Neural progenitor cell (in vitro differentiated cells): ENCODE data around the gene ENO3. TPM values are rescaled to one million over a fixed set of nuclear protein-coding genes. Genes with fewer than 3 reads are reported as not detected.

Source experiments
- DNase-seq: peaks from one replicate; pipeline ENCODE4 v3.0.0-alpha.2; 2016; ENCODE audit warnings: low spot score
- H2AFZ ChIP-seq: fragments of 200-600 bp; sonication (generic); replicated peaks from 2 replicates; pipeline ENCODE4 v1.6.1; 2016; ENCODE audit warnings: antibody characterized with exemption
- H3F3A ChIP-seq: fragments of 200-600 bp; sonication (generic); 2 replicates; pipeline ENCODE4 v1.6.1; 2016; ENCODE audit warnings: antibody characterized with exemption, low read depth
- H3K27ac ChIP-seq: fragments of 200-600 bp; sonication (generic); 2 replicates; pipeline ENCODE4 v1.5.1; 2016; ENCODE audit warnings: mild to moderate bottlenecking
- H3K27me3 ChIP-seq: fragments of 200-600 bp; sonication (generic); 2 replicates; pipeline ENCODE4 v1.6.1; 2016; ENCODE audit warnings: mild to moderate bottlenecking, moderate library complexity
- H3K36me3 ChIP-seq: fragments of 200-600 bp; sonication (generic); 2 replicates; pipeline ENCODE4 v1.5.1; 2016
- H3K4me1 ChIP-seq: fragments of 200-600 bp; sonication (generic); 2 replicates; pipeline ENCODE4 v1.6.1; 2016; ENCODE audit warnings: mixed run types
- H3K4me2 ChIP-seq: fragments of 200-600 bp; sonication (generic); 2 replicates; pipeline ENCODE4 v1.6.1; 2016
- H3K4me3 ChIP-seq: fragments of 200-600 bp; sonication (generic); 2 replicates; pipeline ENCODE4 v1.5.1; 2016
- H3K79me2 ChIP-seq: fragments of 200-600 bp; sonication (generic); 2 replicates; pipeline ENCODE4 v1.6.1; 2016; ENCODE audit warnings: low read depth
- H3K9ac ChIP-seq: fragments of 200-600 bp; sonication (generic); 2 replicates; pipeline ENCODE4 v1.6.1; 2016
- H3K9me3 ChIP-seq: fragments of 200-600 bp; sonication (generic); 2 replicates; pipeline ENCODE4 v1.5.1; 2016; ENCODE audit warnings: low read depth
- H4K20me1 ChIP-seq: fragments of 200-600 bp; sonication (generic); 2 replicates; pipeline ENCODE4 v1.6.1; 2016; ENCODE audit warnings: low read depth
- H3K27ac Mint-ChIP-seq: 3 replicates; pipeline ENCODE4 v1.8.0; 2021; ENCODE audit warnings: mixed read lengths
- H3K27me3 Mint-ChIP-seq: 2 replicates; pipeline ENCODE4 v1.8.0; 2022; ENCODE audit warnings: low read depth, mild to moderate bottlenecking, inconsistent platforms, moderate library complexity, mixed read lengths; ENCODE audit not compliant: insufficient read depth
- H3K36me3 Mint-ChIP-seq: 3 replicates; pipeline ENCODE4 v1.8.0; 2021; ENCODE audit warnings: mixed read lengths
- H3K4me1 Mint-ChIP-seq: 3 replicates; pipeline ENCODE4 v1.8.0; 2021; ENCODE audit warnings: mixed read lengths
- H3K4me3 Mint-ChIP-seq: 3 replicates; pipeline ENCODE4 v1.8.0; 2021; ENCODE audit warnings: mild to moderate bottlenecking, moderate library complexity, mixed read lengths
- H3K9me3 Mint-ChIP-seq: 3 replicates; pipeline ENCODE4 v1.8.0; 2020; ENCODE audit warnings: mixed read lengths
- EZH2 ChIP-seq: fragments of 200-600 bp; sonication (generic); IDR thresholded peaks from 2 replicates; pipeline ENCODE4 v1.6.1; 2017; ENCODE audit warnings: antibody characterized with exemption, mild to moderate bottlenecking, moderate library complexity
- EZH2phosphoT487 ChIP-seq: fragments of 200-600 bp; sonication (generic); IDR thresholded peaks from 2 replicates; pipeline ENCODE4 v1.6.1; 2017; ENCODE audit warnings: antibody characterized with exemption
- total RNA-seq: library from RNA; depleted of rRNA; stranded (reverse); fragments of >200 nt; gene quantifications from 2 replicates; pipeline ENCODE4 v1.2.3, GENCODE V29; 2015; ENCODE audit warnings: low replicate concordance
- TF ChIP-seq, protein P1 (sequence below): fragments of 200-600 bp; sonication (generic); IDR thresholded peaks from 2 replicates; pipeline ENCODE4 v1.5.1; 2017; ENCODE audit warnings: antibody characterized with exemption, mild to moderate bottlenecking

The ENO3 gene
- total RNA-seq, 1 donor from 2014 or later: 20.8 TPM

- peak overlapping the region; percentile 71 for H3K27ac ChIP-seq
- H3K9ac ChIP-seq: peak overlapping the region; percentile 62
- peak; percentile 44 for DNase-seq
- H2AFZ ChIP-seq: no peak overlapping the region
- H3K27me3 Mint-ChIP-seq: peaks cover 17% of the 10 kb centered on the region
- peak overlapping the region; percentile 87 for H3K4me2 ChIP-seq
- peaks cover 42% of the 10 kb centered on the region for H4K20me1 ChIP-seq
- H3K9me3 Mint-ChIP-seq: no peaks in the 10 kb centered on the region
- peak overlapping the region; percentile 77 for H3K4me3 ChIP-seq
- peak overlapping the region; percentile 88 for H3K27ac Mint-ChIP-seq
- H3K27me3 ChIP-seq: no peaks in the 10 kb centered on the region
- peak overlapping the region; percentile 93 for H3K4me3 Mint-ChIP-seq
- H3K4me1 ChIP-seq: peaks cover 20% of the 10 kb centered on the region
- peaks cover 67% of the 10 kb centered on the region for H3K79me2 ChIP-seq
- no peaks in the 10 kb centered on the region for H3K36me3 ChIP-seq
- H3F3A ChIP-seq: peaks cover 89% of the 10 kb centered on the region
- H3K9me3 ChIP-seq: no peaks in the 10 kb centered on the region
- peaks cover 41% of the 10 kb centered on the region for H3K4me1 Mint-ChIP-seq
- peaks cover 24% of the 10 kb centered on the region for H3K36me3 Mint-ChIP-seq
- TF ChIP-seq EZH2: no peak
Observed at GRCh38 chr17:4947010-4947410, 3.9 kb upstream of the ENO3 start.

DNA sequence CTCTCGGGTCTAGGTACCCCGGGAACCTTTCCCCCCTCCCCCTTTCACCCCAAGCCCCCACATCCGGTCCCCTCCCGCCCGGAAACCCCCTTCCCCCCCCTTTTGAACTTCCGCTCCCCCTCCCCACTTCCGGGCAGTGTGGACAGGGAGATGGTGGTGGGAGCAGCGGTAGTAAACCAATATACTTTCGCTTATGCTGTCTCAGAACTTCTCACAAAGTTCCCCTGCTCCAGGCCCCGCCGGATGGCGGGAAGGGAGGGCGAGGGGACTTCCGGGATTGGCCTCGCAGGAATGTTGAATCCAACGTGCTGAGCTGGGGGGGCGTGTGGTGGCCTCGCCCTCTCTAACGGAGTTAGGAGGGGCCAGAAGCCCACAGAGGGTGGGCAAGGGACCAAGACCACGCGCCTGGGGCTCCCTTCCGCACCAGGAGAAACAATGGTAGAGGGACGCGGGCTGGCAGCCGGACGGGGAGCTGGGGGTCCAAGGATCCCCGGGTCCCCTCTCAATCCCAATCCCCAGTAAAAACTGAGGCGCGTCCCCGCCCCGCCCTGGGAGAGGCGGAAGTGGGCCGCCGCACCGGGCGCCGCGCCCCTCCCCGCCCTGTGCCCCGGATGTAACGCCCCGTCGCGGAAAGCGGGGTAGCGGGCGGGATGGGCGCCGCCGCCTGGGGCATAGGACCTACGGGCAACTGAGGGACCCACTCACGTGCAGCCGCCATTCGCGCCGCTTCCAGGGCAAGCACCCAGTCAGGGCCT is 3.3 kb upstream of the ENO3 start:
- Mint-ChIP-seq H3K27ac (peak overlapping the region; percentile 93), H3K4me1 (peaks cover 40% of the 10 kb centered on the region), H3K36me3 (peaks cover 24% of the 10 kb centered on the region), H3K9me3 (no peaks in the 10 kb centered on the region), H3K4me3 (peak overlapping the region; percentile 93), H3K27me3 (peaks cover 16% of the 10 kb centered on the region)
- Histone ChIP-seq H3K27me3 (no peaks in the 10 kb centered on the region), H3F3A (peaks cover 89% of the 10 kb centered on the region), H3K79me2 (peaks cover 61% of the 10 kb centered on the region), H3K9ac (peak overlapping the region; percentile 62), H3K4me1 (peaks cover 22% of the 10 kb centered on the region), H3K27ac (peak overlapping the region; percentile 71), H3K4me3 (peak overlapping the region; percentile 77), H3K36me3 (no peaks in the 10 kb centered on the region), H2AFZ (peak overlapping the region; percentile 39), H3K9me3 (no peaks in the 10 kb centered on the region), H4K20me1 (peaks cover 39% of the 10 kb centered on the region), H3K4me2 (peak overlapping the region; percentile 87)
- peak; percentile 81 for DNase-seq
- TF ChIP-seq, protein P1, sequence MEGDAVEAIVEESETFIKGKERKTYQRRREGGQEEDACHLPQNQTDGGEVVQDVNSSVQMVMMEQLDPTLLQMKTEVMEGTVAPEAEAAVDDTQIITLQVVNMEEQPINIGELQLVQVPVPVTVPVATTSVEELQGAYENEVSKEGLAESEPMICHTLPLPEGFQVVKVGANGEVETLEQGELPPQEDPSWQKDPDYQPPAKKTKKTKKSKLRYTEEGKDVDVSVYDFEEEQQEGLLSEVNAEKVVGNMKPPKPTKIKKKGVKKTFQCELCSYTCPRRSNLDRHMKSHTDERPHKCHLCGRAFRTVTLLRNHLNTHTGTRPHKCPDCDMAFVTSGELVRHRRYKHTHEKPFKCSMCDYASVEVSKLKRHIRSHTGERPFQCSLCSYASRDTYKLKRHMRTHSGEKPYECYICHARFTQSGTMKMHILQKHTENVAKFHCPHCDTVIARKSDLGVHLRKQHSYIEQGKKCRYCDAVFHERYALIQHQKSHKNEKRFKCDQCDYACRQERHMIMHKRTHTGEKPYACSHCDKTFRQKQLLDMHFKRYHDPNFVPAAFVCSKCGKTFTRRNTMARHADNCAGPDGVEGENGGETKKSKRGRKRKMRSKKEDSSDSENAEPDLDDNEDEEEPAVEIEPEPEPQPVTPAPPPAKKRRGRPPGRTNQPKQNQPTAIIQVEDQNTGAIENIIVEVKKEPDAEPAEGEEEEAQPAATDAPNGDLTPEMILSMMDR: no peak
- no peak for TF ChIP-seq EZH2phosphoT487
- no peak for TF ChIP-seq EZH2

GRCh38 chr17:4948166-4948930 is 2.6 kb upstream of the ENO3 start, which contains the start of gene PFN1:
Gene PFN1, minus strand, starts transcription at chr17:4948530. Its CDS starts 136 bp downstream, at chr17:4948394.
- Mint-ChIP-seq H3K4me3 (peak within 1 kb of the TSS; percentile 93), H3K27me3 (peaks cover 15% of the 10 kb centered on the region), H3K9me3 (no peaks in the 10 kb centered on the region), H3K27ac (peak within 1 kb of the TSS; percentile 93), H3K4me1 (peaks cover 41% of the 10 kb centered on the region), H3K36me3 (peaks cover 18% of the 10 kb centered on the region)
- Histone ChIP-seq H3F3A (peaks cover 86% of the 10 kb centered on the region), H3K4me2 (peak within 1 kb of the TSS; percentile 87), H2AFZ (peak within 1 kb of the TSS; percentile 65), H3K27ac (peak within 1 kb of the TSS; percentile 85), H3K9me3 (no peaks in the 10 kb centered on the region), H4K20me1 (peaks cover 34% of the 10 kb centered on the region), H3K27me3 (no peaks in the 10 kb centered on the region), H3K9ac (peak within 1 kb of the TSS; percentile 62), H3K4me3 (peak within 1 kb of the TSS; percentile 77), H3K4me1 (peaks cover 22% of the 10 kb centered on the region), H3K36me3 (no peaks in the 10 kb centered on the region), H3K79me2 (peaks cover 53% of the 10 kb centered on the region)
- DNase-seq: peak; percentile 88
- TF ChIP-seq EZH2: no peak
- TF ChIP-seq, protein P1: no peak
- no peak for TF ChIP-seq EZH2phosphoT487
